GM12873 (cell line): ENCODE measurements around the gene WDR88.

ENCODE experiments used
- TF ChIP-seq, protein P1 (sequence below): IDR thresholded peaks from 2 replicates; pipeline ENCODE4 v1.5.1; 2012; ENCODE audit warnings: low read depth, mild to moderate bottlenecking, moderate library complexity, low read length, control low read depth; ENCODE audit not compliant: insufficient read depth; ENCODE audit errors: missing control alignments

The WDR88 gene

DNA sequence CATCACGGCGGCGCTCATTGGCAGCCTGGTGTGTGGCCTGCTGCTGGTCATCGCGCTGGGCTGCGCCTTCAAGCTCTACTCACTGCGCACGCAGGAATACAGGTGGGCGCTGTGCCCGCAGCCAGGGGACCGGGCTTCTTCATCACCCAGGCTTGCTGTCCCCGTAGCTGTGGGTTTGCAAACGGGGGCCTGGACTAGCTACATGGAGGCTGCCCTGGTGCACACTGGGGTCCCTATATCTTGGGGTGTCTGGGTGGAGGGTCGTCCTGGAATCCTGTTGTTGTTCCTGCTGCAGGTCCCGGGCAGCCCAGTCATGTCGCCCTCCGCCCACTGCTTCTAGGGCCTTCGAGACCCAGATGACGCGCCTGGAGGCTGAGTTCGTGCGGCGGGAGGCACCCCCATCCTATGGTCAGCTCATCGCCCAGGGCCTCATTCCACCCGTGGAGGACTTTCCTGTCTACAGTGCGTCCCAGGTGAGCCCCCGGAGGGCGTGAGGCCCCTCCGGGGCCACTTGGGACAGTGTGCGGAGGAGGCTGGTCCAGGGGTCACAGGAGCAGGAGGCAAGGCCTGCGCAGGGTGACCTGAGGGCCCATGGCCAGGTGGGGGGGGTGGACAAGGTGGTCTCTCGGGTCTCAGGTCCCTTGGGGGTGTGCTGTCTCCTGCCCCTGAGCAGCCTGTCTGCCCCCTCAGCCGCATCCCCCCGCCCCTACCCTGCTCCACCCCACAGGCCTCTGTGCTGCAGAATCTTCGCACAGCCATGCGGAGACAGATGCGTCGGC, 74.5 kb downstream of the WDR88 start:
- TF ChIP-seq, protein P1, sequence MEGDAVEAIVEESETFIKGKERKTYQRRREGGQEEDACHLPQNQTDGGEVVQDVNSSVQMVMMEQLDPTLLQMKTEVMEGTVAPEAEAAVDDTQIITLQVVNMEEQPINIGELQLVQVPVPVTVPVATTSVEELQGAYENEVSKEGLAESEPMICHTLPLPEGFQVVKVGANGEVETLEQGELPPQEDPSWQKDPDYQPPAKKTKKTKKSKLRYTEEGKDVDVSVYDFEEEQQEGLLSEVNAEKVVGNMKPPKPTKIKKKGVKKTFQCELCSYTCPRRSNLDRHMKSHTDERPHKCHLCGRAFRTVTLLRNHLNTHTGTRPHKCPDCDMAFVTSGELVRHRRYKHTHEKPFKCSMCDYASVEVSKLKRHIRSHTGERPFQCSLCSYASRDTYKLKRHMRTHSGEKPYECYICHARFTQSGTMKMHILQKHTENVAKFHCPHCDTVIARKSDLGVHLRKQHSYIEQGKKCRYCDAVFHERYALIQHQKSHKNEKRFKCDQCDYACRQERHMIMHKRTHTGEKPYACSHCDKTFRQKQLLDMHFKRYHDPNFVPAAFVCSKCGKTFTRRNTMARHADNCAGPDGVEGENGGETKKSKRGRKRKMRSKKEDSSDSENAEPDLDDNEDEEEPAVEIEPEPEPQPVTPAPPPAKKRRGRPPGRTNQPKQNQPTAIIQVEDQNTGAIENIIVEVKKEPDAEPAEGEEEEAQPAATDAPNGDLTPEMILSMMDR = no peak

DNA sequence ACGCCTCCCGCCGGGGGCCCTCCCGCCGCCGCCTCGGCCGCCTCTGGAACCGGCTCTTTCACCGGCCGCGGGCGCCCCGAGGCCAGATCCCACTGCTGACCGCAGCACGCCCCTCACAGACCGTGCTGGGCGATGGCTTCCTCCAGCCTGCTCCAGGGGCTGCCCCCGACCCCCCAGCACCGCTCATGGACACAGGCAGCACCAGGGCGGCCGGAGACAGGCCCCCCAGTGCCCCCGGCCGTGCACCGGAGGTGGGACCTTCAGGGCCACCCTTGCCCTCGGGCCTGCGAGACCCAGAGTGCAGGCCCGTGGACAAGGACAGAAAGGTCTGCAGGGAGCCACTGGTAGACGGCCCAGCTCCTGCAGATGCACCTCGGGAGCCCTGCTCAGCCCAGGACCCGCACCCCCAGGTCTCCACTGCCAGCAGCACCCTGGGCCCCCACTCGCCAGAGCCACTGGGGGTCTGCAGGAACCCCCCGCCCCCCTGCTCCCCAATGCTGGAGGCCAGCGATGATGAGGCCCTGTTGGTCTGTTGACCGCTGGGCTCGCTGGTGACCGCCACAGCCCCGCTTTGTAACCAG, 75.2 kb downstream of the WDR88 start:
- TF ChIP-seq, protein P1 = no peak

DNA sequence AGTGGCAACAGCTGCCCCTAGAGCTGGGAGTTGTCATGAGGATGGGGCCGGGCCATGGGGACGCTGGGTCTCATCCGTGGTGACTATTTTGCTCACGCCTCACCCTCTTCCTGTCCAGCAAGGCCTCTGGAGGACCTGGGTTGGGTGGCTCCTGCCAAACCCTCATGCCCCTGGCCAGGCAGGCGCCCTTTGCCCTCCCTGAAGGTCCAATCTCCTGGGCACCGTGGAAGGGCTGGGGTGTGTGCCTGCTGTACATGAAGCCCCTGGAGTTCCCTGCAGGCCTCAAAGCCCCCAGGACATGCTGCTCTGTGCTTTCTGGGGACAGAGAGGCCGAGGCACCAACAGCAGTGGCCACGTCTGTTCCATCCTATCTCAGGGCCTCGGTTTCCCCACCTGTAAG, 76.0 kb downstream of the WDR88 start:
- TF ChIP-seq, protein P1 = no peak

DNA sequence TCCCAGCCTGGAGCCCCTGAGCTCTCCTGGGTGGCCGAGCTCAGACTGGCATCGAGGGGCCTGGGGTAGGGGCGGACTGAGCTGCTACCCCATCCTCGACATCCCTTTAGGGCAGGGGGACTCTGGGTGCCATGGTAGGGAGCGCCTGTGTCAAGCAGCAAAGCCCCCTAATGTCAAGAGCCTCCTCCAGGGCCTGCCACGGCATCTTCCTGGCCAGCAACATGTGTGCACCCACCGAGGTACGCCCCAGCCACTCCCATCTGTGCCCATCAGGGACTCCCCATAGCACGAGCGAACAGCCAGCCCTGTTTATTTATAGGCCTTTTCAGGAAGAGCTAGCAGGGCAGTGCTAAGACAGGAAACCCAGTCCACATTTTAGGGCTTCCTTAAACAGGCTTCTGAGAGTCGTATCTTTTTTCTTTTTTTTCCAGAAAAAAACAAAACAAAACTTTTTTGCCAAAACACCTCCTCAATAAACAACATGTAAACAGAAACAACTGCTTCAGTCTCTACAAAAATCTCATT, 76.5 kb downstream of the WDR88 start:
- TF ChIP-seq, protein P1 = no peak

DNA sequence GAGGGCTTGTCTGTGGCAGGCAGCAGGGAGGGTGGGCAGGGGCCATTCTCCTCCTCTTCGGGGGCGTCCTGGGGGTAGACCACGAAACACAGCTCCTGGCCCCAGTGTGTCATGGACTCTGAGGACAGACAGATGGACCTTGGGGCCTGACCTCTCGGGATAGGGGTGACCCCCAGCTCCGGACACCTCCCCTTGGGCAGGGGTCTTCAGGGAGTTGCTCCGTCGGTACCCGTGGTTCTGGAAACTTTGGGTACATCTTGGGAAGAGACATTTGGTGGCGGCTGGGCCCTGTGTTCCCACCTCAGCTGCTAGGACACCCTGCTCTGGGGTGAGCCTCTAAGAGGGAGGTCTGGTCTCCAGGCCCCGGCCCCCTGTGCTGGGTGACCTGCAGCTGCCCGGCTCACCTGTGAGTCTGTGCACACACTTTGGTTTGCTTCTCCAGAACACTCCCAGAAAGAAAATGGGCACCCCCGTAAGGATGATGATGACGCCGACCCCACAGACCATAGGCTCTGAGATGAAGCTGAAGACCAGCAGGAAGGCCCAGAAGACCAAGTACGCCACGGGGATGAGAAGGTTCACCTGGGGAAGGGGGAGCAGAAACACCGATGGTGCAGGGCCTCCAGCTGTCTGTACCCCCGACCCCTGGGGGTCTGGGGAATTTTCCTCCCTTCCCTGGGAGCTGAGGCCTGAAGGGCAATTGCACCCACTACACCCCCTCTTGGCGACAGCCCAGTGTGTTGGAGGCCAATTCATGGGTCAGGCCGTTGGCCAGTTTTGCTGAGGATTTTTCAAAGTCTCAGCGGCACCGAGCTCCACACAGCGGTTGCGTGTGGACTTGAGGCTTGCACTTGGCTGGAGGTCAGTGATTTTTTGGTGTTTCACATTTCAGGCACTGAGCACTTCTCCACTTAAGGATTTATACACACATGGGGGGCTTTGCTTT, 77.3 kb downstream of the WDR88 start:
- TF ChIP-seq, protein P1 = no peak

DNA sequence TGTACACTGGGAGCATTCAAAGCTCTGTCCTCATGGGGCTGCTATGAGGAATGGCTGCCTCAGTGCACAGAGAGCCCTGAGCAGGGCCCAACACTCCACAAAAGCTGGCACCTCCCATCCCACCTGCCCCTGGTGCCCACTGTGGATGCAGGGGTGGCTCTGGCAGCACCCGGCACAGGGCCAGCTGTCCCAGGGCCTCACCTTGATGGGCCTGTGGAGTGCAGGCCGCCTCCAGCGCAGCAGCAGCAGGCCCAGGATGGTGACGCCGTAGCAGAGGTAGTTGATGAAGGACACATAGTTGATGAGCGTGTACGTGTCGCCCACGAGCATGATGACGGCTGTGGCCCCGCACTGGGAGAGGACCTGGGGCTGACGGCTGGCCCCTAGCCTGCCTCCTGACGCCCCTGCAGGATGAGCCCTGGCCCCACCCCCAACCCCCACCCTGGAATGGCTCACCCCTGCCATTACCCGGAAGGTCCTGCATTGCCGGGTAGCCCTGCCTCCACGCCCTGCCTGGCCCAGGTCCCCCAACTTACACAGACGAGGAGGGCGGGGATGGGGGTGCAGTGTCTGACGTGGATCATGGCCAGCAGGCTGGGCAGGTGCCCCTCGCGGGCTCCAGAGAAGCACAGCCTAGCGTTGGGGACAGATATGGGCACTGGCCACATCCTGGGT, 78.5 kb downstream of the WDR88 start:
- TF ChIP-seq, protein P1 = no peak
